ENCODE data around the gene SCLT1. TPM values are rescaled to one million over a fixed set of nuclear protein-coding genes. Genes with fewer than 3 reads are reported as not detected.

SCLT1 gene
- total RNA-seq, 1 donor from 2014 or later, result 14.4 TPM

- DNase-seq (no peak), ATAC-seq (no peak)
- intact Hi-C loops (cut with DNase I), result no loop called here
- Histone ChIP-seq H3K36me3 (peaks cover 12% of the 10 kb centered on the region), H3K9me3 (no peaks in the 10 kb centered on the region), H3K27ac (no peak overlapping the region), H3K4me1 (no peaks in the 10 kb centered on the region), H3K27me3 (no peaks in the 10 kb centered on the region), H3K4me3 (no peak overlapping the region)
- TF ChIP-seq, protein P1, sequence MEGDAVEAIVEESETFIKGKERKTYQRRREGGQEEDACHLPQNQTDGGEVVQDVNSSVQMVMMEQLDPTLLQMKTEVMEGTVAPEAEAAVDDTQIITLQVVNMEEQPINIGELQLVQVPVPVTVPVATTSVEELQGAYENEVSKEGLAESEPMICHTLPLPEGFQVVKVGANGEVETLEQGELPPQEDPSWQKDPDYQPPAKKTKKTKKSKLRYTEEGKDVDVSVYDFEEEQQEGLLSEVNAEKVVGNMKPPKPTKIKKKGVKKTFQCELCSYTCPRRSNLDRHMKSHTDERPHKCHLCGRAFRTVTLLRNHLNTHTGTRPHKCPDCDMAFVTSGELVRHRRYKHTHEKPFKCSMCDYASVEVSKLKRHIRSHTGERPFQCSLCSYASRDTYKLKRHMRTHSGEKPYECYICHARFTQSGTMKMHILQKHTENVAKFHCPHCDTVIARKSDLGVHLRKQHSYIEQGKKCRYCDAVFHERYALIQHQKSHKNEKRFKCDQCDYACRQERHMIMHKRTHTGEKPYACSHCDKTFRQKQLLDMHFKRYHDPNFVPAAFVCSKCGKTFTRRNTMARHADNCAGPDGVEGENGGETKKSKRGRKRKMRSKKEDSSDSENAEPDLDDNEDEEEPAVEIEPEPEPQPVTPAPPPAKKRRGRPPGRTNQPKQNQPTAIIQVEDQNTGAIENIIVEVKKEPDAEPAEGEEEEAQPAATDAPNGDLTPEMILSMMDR (IDR thresholded peaks at IDR 0.05), result no peak
Measured at GRCh38 chr4:129110931-129111330, 17.6 kb upstream of the SCLT1 start.

DNA sequence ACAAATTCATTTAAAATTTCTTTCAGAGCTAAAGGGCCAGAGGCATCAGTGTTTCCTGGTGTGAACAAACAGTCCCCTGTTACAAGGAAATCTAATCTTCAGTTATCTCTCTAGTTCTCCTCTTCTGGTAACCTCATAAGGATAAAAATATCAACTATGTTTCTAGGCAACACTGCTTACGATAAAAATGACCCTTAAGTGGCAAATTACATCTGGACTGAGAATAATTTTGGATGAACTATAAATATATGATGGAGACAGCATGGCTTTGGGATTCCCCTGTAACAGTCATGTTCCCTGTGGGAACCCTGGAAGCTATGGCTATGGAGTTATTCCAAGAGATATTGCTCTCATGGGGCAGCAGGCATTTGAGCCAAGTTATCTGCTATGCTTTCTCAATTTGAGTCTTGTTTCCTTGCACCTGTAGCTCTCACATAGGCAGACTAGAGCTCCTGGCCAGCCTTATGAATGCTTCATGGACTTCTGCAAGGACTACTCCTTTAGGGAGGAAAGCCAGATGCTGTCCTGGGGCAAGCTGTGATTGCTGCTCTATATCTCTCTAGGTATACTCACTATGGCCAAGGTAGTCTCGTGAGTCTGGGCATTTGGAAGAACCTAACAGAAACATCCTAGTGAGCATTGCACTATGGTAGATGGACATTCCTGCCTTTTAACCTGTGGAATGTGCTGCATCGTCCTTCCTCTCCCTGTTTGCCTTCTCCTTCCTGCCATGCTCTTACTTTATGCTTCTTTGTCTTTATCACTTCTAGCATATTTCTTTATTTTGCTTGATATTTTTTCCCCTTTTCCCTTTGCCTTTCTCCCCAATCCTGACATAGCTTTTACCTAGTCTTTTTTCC, 16.9 kb upstream of the SCLT1 start:
- Histone ChIP-seq H3K27ac (no peak overlapping the region), H3K4me1 (no peaks in the 10 kb centered on the region), H3K4me3 (no peak overlapping the region), H3K9me3 (no peaks in the 10 kb centered on the region), H3K36me3 (peaks cover 12% of the 10 kb centered on the region), H3K27me3 (no peaks in the 10 kb centered on the region)
- ATAC-seq (no peak), DNase-seq (no peak)
- intact Hi-C loops (cut with DNase I), result no loop called here
- TF ChIP-seq, protein P1 (IDR thresholded peaks at IDR 0.05), result no peak

GRCh38 chr4:129098531-129099001, 5.2 kb upstream of the SCLT1 start:
- Histone ChIP-seq H3K4me1 (peaks cover 9% of the 10 kb centered on the region), H3K27ac (no peak overlapping the region), H3K36me3 (peaks cover 9% of the 10 kb centered on the region), H3K9me3 (no peaks in the 10 kb centered on the region), H3K4me3 (no peak overlapping the region), H3K27me3 (no peaks in the 10 kb centered on the region)
- ATAC-seq (no peak), DNase-seq (no peak)
- TF ChIP-seq, protein P1 (IDR thresholded peaks at IDR 0.05), result no peak
- intact Hi-C loops (cut with DNase I), result no loop called here

- ATAC-seq (peak; percentile 67), DNase-seq (peak; percentile 85)
- TF ChIP-seq, protein P1 (IDR thresholded peaks at IDR 0.05), result no peak
- H3K4me1 ChIP-seq, result peaks cover 20% of the 10 kb centered on the region
- H3K9me3 ChIP-seq, result no peaks in the 10 kb centered on the region
- peak within 1 kb of the TSS; percentile 67 for H3K4me3 ChIP-seq
- H3K27ac ChIP-seq, result peak within 1 kb of the TSS; percentile 87
- no peaks in the 10 kb centered on the region for H3K27me3 ChIP-seq
- intact Hi-C loops (cut with DNase I), result no loop called here
- no peaks in the 10 kb centered on the region for H3K36me3 ChIP-seq
Measured at GRCh38 chr4:129095811-129096454, 2.6 kb upstream of the SCLT1 start, which contains the start of gene C4orf33. Gene C4orf33, plus strand, starts transcription at chr4:129096152. Its CDS starts 6,459 bp downstream, at chr4:129102611.

GRCh38 chr4:129094347-129094746, 1.0 kb upstream of the SCLT1 start:
- no peaks in the 10 kb centered on the region for H3K36me3 ChIP-seq
- DNase-seq (no peak), ATAC-seq (no peak)
- intact Hi-C loops (cut with DNase I), result no loop called here
- TF ChIP-seq, protein P1 (IDR thresholded peaks at IDR 0.05), result no peak
- H3K27ac ChIP-seq, result peak overlapping the region; percentile 87
- peak overlapping the region; percentile 74 for H3K4me3 ChIP-seq
- no peaks in the 10 kb centered on the region for H3K27me3 ChIP-seq
- peaks cover 20% of the 10 kb centered on the region for H3K4me1 ChIP-seq
- no peaks in the 10 kb centered on the region for H3K9me3 ChIP-seq
